Ishikawa (cell line): ENCODE results near the gene ROBO3.

ENCODE experiments used
- CEBPB ChIP-seq: IDR thresholded peaks from 2 replicates; pipeline ENCODE4 v1.6.1; 2012
- EP300 ChIP-seq: IDR thresholded peaks from 2 replicates; pipeline ENCODE4 v1.6.1; 2012; ENCODE audit warnings: borderline replicate concordance
- TAF1 ChIP-seq: IDR thresholded peaks from 2 replicates; pipeline ENCODE4 v1.6.1; 2012; ENCODE audit warnings: low read depth, mild to moderate bottlenecking
- YY1 ChIP-seq: IDR thresholded peaks from 2 replicates; pipeline ENCODE4 v1.6.1; 2012; ENCODE audit warnings: low read depth

DNA sequence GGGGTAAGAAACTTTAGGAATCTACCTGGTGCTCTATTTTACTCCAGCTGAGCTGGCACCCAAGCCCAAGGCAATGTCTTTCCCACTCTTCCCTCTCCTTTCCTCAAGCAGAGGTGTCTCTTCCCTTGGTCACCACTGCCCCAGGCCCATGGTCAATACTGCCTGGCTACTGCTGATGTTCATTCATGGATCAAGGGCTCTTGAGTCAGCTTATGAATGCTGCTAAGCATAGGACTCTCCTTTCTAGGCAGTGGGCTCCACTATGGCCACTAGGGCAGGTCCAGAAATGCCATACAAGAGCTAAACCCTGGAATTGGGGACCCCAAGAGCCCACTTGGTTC lies 51.1 kb downstream of the ROBO3 start:
- TF ChIP-seq CEBPB, result no peak
- TF ChIP-seq YY1, result no peak
- TF ChIP-seq EP300, result no peak
- TF ChIP-seq TAF1, result no peak
